Adipocyte (in vitro differentiated cells): ENCODE data around the gene TTC39B.
A peak's percentile ranks its signal among the peaks of the same experiment; 100 is the strongest.
"Not testable (repeated sequence)": the region's sequence is repeated elsewhere in the genome, so short reads cannot be mapped to it uniquely, and the experiment has no call there.

ENCODE experiments used
- DNase-seq: peaks from one replicate; pipeline ENCODE4 v3.0.0-alpha.2; 2015; ENCODE audit warnings: low read depth
- H3K27me3 ChIP-seq: replicated peaks from 2 replicates; pipeline ENCODE4 v1.7.0; 2013; ENCODE audit warnings: mild to moderate bottlenecking, low read length, moderate library complexity; ENCODE audit not compliant: control insufficient read depth, insufficient read depth
- H3K36me3 ChIP-seq: 2 replicates; pipeline ENCODE4 v1.7.0; 2013; ENCODE audit warnings: low read length, mild to moderate bottlenecking, moderate library complexity; ENCODE audit not compliant: control insufficient read depth, insufficient read depth, severe bottlenecking
- H3K4me1 ChIP-seq: 2 replicates; pipeline ENCODE4 v1.7.0; 2013; ENCODE audit warnings: mild to moderate bottlenecking, low read length, moderate library complexity; ENCODE audit not compliant: control insufficient read depth, insufficient read depth
- H3K4me3 ChIP-seq: 2 replicates; pipeline ENCODE4 v1.7.0; 2013; ENCODE audit warnings: mild to moderate bottlenecking, low read length, moderate library complexity
- H3K9ac ChIP-seq: 2 replicates; pipeline ENCODE4 v1.7.0; 2013; ENCODE audit warnings: mild to moderate bottlenecking, low read length, moderate library complexity
- H3K9me3 ChIP-seq: 2 replicates; pipeline ENCODE4 v1.7.0; 2013; ENCODE audit warnings: mild to moderate bottlenecking, low read length, moderate library complexity; ENCODE audit not compliant: control insufficient read depth

Gene TTC39B

DNA sequence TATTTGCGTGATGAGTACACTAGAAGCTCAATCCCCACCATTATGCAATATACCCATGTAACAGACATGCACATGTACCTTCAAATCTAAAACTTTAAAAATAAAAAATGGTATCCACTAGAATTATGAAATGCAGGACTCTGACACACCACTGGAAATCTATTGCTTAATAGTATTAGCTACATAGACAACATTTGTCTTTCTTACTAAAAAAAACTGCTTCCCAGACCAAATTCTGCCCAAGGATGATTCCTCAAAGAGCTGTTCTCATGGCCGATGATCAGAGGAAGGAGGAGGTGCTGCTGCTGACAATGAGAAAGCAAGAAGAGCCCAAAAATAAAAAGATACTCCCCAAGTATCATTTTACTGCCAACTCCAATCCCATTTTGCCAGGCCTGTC lies 67.2 kb downstream of the TTC39B start:
- no peaks in the 10 kb centered on the region for H3K27me3 ChIP-seq
- no peaks in the 10 kb centered on the region for H3K36me3 ChIP-seq
- H3K4me3 ChIP-seq, result no peak overlapping the region
- peak; percentile 17 for DNase-seq
- peaks cover 41% of the 10 kb centered on the region for H3K4me1 ChIP-seq
- peaks cover 3% of the 10 kb centered on the region for H3K9me3 ChIP-seq
- peak overlapping the region; percentile 40 for H3K9ac ChIP-seq

DNA sequence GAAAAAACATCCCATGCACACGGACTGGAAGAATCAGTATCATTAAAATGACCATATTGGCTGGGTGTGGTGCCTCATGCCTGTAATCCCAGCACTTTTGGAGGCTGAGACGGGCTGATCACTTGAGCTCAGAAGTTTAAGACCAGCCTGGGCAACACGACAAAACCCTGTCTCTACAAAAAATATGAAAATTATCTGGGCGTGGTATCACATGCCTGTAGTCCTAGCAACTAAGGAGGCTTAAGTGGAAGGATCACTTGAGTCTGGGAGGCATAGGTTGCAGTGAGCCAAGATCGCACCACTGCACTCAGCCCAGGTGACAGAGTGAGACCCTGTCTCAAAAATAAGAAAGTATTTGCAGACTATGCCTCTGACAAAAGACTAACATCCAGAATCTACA lies 68.4 kb downstream of the TTC39B start:
- peaks cover 33% of the 10 kb centered on the region for H3K4me1 ChIP-seq
- DNase-seq, result no peak
- peaks cover 3% of the 10 kb centered on the region for H3K9me3 ChIP-seq

DNA sequence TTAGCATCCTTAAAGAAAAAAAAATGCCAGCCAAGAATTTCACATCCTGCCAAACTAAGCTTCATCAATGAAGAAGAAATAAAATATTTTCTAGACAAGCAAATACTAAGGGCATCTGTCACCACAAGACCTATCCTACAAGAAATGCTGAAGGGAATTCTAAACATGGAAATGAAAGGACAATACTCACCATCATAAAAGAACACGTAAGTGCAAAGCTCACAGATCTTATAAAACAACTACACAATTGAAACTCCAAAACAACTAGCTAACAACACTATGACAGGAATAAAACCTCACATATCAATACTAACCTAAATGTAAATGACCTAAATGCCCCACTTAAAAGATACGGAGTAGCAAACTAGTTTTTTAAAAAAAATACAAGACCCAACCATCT lies 71.4 kb downstream of the TTC39B start:
- Histone ChIP-seq H3K4me1 (peaks cover 17% of the 10 kb centered on the region), H3K9ac (no peak overlapping the region), H3K36me3 (no peaks in the 10 kb centered on the region), H3K4me3 (no peak overlapping the region), H3K27me3 (no peaks in the 10 kb centered on the region), H3K9me3 (peaks cover 3% of the 10 kb centered on the region)
- DNase-seq, result no peak

More for the DNA sequence above, 68.4 kb downstream of the TTC39B start:
- H3K9ac ChIP-seq, result no peak overlapping the region
- H3K27me3 ChIP-seq, result no peaks in the 10 kb centered on the region
- no peaks in the 10 kb centered on the region for H3K36me3 ChIP-seq
- no peak overlapping the region for H3K4me3 ChIP-seq

DNA sequence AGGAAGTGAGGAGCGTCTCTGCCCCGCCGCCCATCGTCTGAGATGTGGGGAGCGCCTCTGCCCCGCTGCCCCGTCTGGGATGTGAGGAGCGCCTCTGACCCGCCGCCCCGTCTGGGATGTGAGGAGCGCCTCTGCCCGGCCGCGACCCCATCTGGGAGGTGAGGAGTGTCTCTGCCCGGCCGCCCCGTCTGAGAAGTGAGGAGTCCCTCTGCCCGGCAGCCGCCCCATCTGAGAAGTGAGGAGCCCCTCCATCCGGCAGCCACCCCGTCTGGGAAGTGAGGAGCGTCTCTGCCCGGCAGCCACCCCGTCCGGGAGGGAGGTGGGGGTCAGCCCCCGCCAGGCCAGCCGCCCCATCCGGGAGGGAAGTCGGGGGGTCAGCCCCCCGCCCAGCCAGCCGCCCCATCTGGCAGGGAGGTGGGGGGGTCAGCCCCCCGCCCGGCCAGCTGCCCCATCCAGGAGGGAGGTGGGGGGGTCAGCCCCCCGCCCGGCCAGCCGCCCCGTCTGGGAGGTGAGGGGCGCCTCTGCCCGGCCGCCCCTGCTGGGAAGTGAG lies 73.0 kb downstream of the TTC39B start:
- H3K27me3 ChIP-seq, H3K9ac ChIP-seq, DNase-seq, H3K4me1 ChIP-seq, H3K36me3 ChIP-seq, H3K4me3 ChIP-seq, H3K9me3 ChIP-seq: not testable (repeated sequence)

DNA sequence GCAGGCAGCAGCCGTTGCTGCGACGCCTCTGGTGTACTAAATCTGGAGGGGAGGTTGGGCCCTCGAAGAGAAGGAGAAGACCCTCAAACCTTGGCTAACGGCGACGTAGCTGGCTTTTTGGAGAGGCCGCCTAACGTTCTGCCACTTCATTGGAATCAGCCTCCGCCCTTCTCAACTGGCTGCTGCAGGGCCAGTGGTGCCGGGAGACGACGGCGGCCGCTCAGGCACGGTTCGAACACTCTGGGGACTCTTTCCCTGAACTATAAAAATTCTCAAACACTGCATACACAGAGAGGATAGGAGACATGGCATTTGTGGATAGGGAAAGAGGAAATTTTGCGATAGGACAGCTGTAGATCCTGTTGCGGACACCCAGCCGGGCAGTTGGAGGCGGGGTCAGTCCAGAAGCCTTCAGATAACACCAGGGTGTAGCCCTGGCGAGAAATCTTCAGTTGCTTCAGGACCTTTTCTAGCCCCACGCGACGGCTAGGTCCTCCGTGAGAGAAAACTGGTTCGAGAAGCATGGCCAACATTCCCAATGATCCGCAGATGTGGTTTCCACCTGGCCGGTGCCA lies 74.2 kb downstream of the TTC39B start:
- H3K27me3 ChIP-seq, H3K4me1 ChIP-seq, H3K9ac ChIP-seq, DNase-seq, H3K9me3 ChIP-seq, H3K4me3 ChIP-seq, H3K36me3 ChIP-seq: not testable (repeated sequence)

DNA sequence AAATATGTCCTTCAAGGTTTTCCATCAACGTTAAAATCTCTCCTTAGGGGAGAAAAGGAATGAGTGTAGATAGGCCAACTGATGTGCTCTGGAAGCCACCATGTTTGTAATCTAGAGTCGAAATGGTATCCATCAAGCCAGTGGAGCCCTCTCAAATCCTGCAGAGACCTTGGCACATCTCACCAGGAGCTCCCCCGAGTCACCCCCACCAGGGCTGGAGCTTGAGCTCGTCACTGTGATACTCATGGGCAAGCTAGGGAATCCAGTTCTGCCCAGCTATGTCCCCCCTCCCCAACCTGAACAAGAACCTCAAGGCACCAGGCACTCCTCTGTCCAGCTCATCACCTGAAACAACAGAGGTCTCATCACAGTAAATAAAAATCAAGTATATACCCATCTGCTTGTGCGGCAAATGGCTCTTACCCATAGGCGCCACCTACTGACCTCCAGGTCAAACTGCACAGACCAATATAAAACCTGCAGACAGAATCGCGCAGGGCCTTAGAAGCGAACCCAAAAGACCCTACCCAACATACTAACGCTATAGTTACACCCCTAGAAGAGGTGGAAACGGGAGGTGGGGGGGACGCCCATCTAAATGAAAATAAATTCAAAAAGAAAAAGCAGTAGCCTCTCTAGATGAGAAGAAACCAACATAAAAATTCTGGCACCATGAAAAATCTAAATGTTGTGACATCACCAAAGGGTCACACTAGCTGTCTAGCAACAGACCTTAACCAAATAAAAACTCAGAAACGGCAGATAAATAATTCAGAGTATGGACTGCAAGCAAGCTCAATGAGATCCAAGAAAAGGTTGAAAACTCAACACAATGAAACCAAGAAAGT lies 75.0 kb downstream of the TTC39B start:
- Histone ChIP-seq H3K4me3 (no peak overlapping the region), H3K27me3 (no peaks in the 10 kb centered on the region), H3K9me3 (no peaks in the 10 kb centered on the region), H3K36me3 (no peaks in the 10 kb centered on the region), H3K4me1 (no peaks in the 10 kb centered on the region), H3K9ac (no peak overlapping the region)
- no peak for DNase-seq

DNA sequence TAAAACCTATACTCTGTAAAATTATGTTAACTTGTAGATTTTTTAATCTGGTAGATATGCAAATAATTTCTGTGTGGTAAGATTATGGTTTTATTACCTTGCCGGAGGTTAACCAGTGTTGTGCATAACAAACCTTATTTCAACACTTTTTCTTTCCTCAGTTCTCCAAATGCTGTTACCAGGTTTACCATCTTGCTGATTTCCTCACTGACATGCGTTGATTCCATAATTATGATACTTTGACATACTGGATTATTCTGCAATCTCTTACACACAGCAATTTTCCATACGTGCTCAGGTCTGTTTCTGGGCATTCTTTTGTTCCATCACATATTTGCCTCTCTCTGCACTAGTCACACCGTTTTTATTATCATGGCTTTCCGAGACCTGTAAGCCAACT lies 77.6 kb downstream of the TTC39B start:
- H3K4me1 ChIP-seq, result no peaks in the 10 kb centered on the region
- no peak for DNase-seq
- no peaks in the 10 kb centered on the region for H3K36me3 ChIP-seq
- no peaks in the 10 kb centered on the region for H3K9me3 ChIP-seq
- no peak overlapping the region for H3K9ac ChIP-seq
- H3K27me3 ChIP-seq, result no peaks in the 10 kb centered on the region
- no peak overlapping the region for H3K4me3 ChIP-seq

DNA sequence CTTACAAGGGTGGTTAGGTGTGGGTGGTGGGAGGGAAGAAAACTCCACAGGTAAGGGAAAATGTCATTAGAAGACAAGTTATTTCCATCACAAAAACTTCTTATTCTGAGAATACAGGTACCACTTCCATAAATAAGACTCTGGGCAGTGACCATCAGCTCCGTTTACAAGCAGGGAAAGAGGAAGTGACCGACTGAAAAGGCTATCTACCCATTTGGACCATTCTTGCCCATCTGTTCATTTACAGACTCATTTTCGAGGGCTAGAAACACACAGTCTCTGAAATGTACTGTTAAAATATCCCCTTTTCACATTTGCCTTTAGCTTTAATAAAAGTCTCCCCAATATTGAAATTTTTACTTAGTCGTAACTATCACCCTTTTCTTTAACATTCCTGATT lies 79.5 kb downstream of the TTC39B start:
- H3K9me3 ChIP-seq, result no peaks in the 10 kb centered on the region
- H3K9ac ChIP-seq, result no peak overlapping the region
- DNase-seq, result no peak
- no peak overlapping the region for H3K4me3 ChIP-seq
- H3K27me3 ChIP-seq, result no peaks in the 10 kb centered on the region
- H3K4me1 ChIP-seq, result peaks cover 10% of the 10 kb centered on the region
- H3K36me3 ChIP-seq, result no peaks in the 10 kb centered on the region

DNA sequence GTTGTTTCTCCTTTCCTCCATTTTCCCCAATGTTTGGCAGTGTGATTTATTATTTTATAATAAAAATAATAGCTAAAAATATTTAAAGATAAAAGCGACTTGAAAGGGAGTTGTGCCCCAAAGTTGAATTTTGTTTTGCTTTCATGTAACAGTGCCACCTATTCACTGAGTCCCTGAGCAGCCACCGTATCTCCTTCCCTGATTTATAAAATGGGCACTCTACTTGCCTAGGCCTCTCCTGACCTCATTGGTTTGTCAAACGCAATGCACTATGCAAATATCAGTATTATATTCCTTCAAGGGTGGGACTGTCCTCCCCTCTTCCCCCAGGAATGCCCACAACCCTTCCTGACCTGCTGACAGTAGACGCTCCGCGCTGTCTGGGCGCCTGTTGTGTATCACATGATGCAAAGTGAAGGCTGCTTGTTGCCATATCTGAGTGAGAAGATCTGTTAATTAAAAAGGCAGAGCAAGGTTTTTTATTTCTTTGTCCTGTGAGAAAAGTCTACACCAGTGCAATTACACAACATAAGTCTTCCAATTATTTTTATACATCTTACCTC lies 81.4 kb downstream of the TTC39B start:
- Histone ChIP-seq H3K4me1 (peaks cover 28% of the 10 kb centered on the region), H3K27me3 (no peaks in the 10 kb centered on the region), H3K36me3 (no peaks in the 10 kb centered on the region), H3K4me3 (no peak overlapping the region), H3K9me3 (no peaks in the 10 kb centered on the region), H3K9ac (no peak overlapping the region)
- DNase-seq, result no peak

DNA sequence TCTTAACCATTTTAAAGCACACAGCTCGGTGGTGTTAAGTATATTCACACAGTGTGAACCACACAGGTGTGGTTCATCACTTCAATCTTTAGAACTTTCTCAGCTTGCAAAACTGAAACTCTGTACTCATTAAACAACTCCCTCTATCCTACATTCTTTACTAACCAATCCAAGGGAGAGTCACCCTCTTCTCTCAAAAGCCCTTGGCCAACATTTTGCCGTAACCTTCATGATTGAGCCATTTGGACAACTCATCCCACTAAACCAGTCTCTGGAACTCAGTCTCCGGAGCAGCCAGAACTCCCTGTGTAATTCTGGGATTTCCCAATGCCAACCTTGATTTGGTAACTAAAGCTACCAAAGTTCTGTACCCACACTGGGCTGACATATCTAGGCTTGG lies 84.7 kb downstream of the TTC39B start:
- H3K4me1 ChIP-seq, result peaks cover 35% of the 10 kb centered on the region
- no peak for DNase-seq
- H3K9ac ChIP-seq, result peak overlapping the region; percentile 15
- no peaks in the 10 kb centered on the region for H3K36me3 ChIP-seq
- H3K9me3 ChIP-seq, result no peaks in the 10 kb centered on the region
- H3K27me3 ChIP-seq, result no peaks in the 10 kb centered on the region
- H3K4me3 ChIP-seq, result peak overlapping the region; percentile 49

DNA sequence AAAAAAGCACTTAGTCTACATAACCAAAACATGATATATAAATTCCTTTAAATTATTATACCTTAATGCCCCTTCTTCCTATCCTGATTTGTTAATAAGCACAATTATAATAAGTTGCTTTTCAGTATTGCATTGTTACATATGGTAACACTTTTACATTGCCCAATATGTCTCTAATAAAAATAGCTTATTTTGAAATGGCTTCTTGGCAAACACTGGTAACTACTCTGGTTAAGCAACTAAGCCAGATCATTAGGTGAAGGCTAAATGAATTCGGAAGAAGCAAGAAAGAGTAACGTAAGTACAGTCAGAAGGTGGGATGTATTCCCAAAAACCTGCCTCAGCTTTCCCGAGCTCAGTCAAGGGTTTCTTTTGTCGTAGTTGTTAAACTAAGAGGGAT lies 85.3 kb downstream of the TTC39B start:
- H3K4me3 ChIP-seq, result peak overlapping the region; percentile 49
- H3K27me3 ChIP-seq, result no peaks in the 10 kb centered on the region
- peaks cover 35% of the 10 kb centered on the region for H3K4me1 ChIP-seq
- no peaks in the 10 kb centered on the region for H3K36me3 ChIP-seq
- peak; percentile 69 for DNase-seq
- H3K9me3 ChIP-seq, result no peaks in the 10 kb centered on the region
- peak overlapping the region; percentile 68 for H3K9ac ChIP-seq
